ENCODE results near the gene SEMG2. TPM values are rescaled to one million over a fixed set of nuclear protein-coding genes. Genes with fewer than 3 reads are reported as not detected.

The SEMG2 gene
- not detected in 2 replicates for total RNA-seq (ENCODE audit: low replicate concordance)

GRCh38 chr20:45221076-45221475 is at the start of gene SEMG2:
SEMG2 (plus strand) TSS chr20:45221373; CDS start chr20:45221390, 17 bp downstream.

DNA sequence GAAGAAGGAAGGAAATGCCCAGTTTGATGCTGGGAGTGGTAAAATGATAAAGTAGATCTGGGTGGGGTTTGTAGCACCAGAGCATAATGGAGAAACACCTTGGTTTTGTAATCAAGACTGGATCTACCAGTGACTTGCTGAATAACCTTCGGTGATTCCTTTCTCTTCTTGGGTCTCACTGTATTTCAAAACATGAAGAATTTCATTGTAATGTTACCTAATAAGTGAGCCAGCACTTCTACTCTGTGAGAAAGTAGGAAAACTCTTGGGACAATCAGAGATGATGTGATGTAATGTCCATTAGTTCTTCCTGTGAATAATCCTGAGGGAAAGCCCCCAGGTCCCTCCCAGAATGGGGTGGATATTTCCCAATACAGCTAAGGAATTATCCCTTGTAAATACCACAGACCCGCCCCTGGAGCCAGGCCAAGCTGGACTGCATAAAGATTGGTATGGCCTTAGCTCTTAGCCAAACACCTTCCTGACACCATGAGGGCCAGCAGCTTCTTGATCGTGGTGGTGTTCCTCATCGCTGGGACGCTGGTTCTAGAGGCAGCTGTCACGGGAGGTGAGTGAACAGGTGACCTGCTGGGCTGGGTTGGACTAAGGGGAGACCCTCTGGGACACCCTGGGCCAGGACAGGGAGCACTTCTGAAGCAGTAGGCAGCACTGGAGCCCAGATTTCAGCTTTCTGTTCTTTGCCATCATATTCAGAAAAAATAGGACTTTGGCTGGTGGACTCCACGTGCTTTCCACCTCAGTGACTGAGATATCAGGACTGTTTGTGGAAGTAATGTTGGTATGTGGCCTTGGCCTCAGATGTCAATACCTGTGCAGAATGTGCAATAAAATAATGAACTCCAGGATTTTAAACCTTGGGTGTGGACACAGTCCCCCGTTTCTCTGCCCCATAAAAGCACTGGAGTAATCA is 46.5 kb upstream of the SEMG2 start, which contains the start of gene PI3:
Gene PI3, plus strand, starts transcription at position 469 of the 931 bp plus-strand sequence. Its CDS starts 21 bp downstream, at position 490.

DNA sequence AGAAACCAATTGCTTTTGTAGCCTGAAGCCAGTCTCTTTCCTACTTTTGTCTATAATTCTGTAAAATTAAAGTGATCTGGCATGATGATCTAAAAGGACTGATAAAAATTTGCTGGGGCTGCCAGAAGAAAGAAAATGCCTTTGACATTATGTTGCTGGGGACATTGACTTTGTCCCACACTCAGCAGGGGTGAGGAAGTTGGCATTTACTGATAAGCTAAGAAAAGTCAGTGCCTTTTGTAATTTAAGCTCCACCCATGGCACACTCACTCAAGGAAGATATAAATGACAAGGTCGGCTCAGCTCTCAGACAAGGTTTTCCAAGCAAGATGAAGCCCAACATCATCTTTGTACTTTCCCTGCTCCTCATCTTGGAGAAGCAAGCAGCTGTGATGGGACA is 14.4 kb upstream of the SEMG2 start, which contains the start of gene SEMG1:
Gene SEMG1, plus strand, starts transcription at position 309 of the 400 bp plus-strand sequence. Its CDS starts 21 bp downstream, at position 330.

DNA sequence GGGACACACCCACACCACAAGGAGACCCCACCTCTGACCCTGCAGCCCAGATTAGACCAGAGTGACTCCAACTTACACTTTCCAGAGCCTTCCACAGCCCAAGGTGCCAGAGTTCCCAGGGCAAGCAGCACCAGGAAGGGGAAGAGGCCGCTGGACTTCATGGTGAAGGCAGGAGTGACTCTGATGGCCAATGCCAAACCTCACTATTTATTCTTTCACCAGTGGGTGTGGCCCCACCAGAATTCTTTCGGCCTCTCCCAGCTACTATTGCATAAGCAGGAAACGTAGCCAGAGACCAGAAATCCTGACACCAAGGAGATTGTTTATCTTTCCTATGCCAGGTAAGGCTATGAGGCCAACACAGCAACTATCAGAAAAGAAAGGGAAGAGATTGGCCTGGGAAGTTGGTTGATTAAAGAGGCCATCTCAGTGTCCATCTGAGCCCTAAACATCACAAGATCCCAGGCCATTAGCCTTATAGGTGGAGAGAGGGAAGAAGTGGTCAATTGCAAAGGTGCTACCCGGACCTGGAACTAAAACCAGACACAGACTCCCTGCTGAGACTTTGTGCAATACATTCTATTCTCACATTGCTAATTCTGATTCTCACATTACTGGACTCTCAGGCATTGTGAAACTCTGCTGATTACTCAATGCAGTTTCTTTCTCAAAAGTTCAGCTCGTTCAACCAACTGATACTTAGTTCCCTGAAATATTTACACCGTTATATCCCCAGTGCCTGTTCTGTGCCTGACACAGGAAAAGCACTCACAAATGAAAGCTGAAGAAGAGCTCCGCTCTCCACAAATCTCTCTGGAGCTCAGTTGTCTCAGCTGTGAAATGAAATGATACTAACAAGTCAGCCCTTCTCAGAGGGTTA is 33.5 kb downstream of the SEMG2 start, which contains the start of gene SLPI:
Gene SLPI, minus strand, starts transcription at position 182 of the 880 bp plus-strand sequence. Its CDS starts 21 bp downstream, at position 161.

Other genes starting within 250 kb of the SEMG2 start
- gene KCNS1, start 120.2 kb upstream of the SEMG2 start, total RNA-seq (ENCODE audit: low replicate concordance) = 0.23 and 0.70 TPM in 2 replicates
- gene WFDC5, start 106.2 kb upstream of the SEMG2 start, total RNA-seq (ENCODE audit: low replicate concordance) = not detected in 2 replicates
- not detected in 2 replicates for gene WFDC12, start 96.9 kb upstream of the SEMG2 start, total RNA-seq (ENCODE audit: low replicate concordance)
- not detected in 2 replicates for gene PI3, start 46.5 kb upstream of the SEMG2 start, total RNA-seq (ENCODE audit: low replicate concordance)
- not detected in 2 replicates for gene SEMG1, start 14.3 kb upstream of the SEMG2 start, total RNA-seq (ENCODE audit: low replicate concordance)
- gene SLPI, start 33.2 kb downstream of the SEMG2 start, total RNA-seq (ENCODE audit: low replicate concordance) = not detected in 2 replicates
- not detected in 2 replicates for gene RBPJL, start 85.5 kb downstream of the SEMG2 start, total RNA-seq (ENCODE audit: low replicate concordance)
- 0.23 TPM in 1 of 2 replicates, not detected in the other for gene MATN4, start 86.9 kb downstream of the SEMG2 start, total RNA-seq (ENCODE audit: low replicate concordance)
- 28.8 and 50.7 TPM in 2 replicates for gene SDC4, start 127.1 kb downstream of the SEMG2 start, total RNA-seq (ENCODE audit: low replicate concordance)
- 15.5 and 38.7 TPM in 2 replicates for gene SYS1, start 141.8 kb downstream of the SEMG2 start, total RNA-seq (ENCODE audit: low replicate concordance)
- gene TP53TG5, start 157.0 kb downstream of the SEMG2 start, total RNA-seq (ENCODE audit: low replicate concordance) = 0.12 TPM in 1 of 2 replicates, not detected in the other
- 0.83 and 1.1 TPM in 2 replicates for gene DBNDD2, start 186.9 kb downstream of the SEMG2 start, total RNA-seq (ENCODE audit: low replicate concordance)
- 16.5 and 23.8 TPM in 2 replicates for gene PIGT, start 194.8 kb downstream of the SEMG2 start, total RNA-seq (ENCODE audit: low replicate concordance)
- not detected in 2 replicates for gene WFDC2, start 248.4 kb downstream of the SEMG2 start, total RNA-seq (ENCODE audit: low replicate concordance)